A673 (cell line): ENCODE measurements around the gene BHMT2. TPM values are rescaled to one million over a fixed set of nuclear protein-coding genes. Genes with fewer than 3 reads are reported as not detected.

ENCODE experiments used
- BruUV-seq: library from RNA; stranded (reverse); fragments of 400-500 nt; replicated peaks from 2 replicates; lab custom pipeline; 2021; lab: Mats Ljungman, UMichigan
- CTCF ChIA-PET: fragments of 300-600 bp; sonication (Branson Sonifier 250); formaldehyde crosslinking; loops from one replicate; lab custom pipeline; 2022; ENCODE audit warnings: antibody characterized with exemption; lab: Charles Lee
- POLR2A ChIA-PET: fragments of 300-600 bp; sonication (Branson Sonifier 250); formaldehyde crosslinking; loops from one replicate; lab custom pipeline; 2022; ENCODE audit warnings: antibody characterized with exemption; ENCODE audit not compliant: low non-redundant PET; lab: Charles Lee
- DNase-seq: peaks from one replicate; pipeline ENCODE4 v3.0.0-alpha.2; 2015; ENCODE audit warnings: low spot score
- H3K27ac ChIP-seq: fragments of 200-600 bp; sonication (generic); 2 replicates; pipeline ENCODE4 v1.5.1; 2016; ENCODE audit warnings: mixed run types, low read depth, mild to moderate bottlenecking, mixed read lengths, antibody characterized with exemption, low read length; ENCODE audit not compliant: poor library complexity, severe bottlenecking
- H3K27me3 ChIP-seq: fragments of 200-600 bp; sonication (generic); replicated peaks from 2 replicates; pipeline ENCODE4 v1.6.1; 2017; ENCODE audit warnings: mixed run types, low read depth, mild to moderate bottlenecking, mixed read lengths, antibody characterized with exemption, low read length; ENCODE audit not compliant: insufficient read depth, poor library complexity
- H3K36me3 ChIP-seq: fragments of 200-600 bp; sonication (generic); 2 replicates; pipeline ENCODE4 v1.6.1; 2016; ENCODE audit warnings: mixed run types, mild to moderate bottlenecking, mixed read lengths, antibody characterized with exemption, low read length; ENCODE audit not compliant: insufficient read depth, poor library complexity, severe bottlenecking
- H3K4me1 ChIP-seq: fragments of 200-600 bp; sonication (generic); 2 replicates; pipeline ENCODE4 v1.6.1; 2017; ENCODE audit warnings: mixed run types, mild to moderate bottlenecking, mixed read lengths, antibody characterized with exemption, low read length; ENCODE audit not compliant: insufficient read depth, poor library complexity, severe bottlenecking
- H3K4me3 ChIP-seq: fragments of 200-600 bp; sonication (generic); 2 replicates; pipeline ENCODE4 v1.5.1; 2016; ENCODE audit warnings: low read depth, mixed run types, mild to moderate bottlenecking, mixed read lengths, low read length; ENCODE audit not compliant: poor library complexity, severe bottlenecking
- H3K9me3 ChIP-seq: fragments of 200-600 bp; sonication (generic); 2 replicates; pipeline ENCODE4 v1.6.1; 2016; ENCODE audit warnings: mixed run types, low read depth, mild to moderate bottlenecking, mixed read lengths, antibody characterized with exemption, low read length; ENCODE audit not compliant: poor library complexity, severe bottlenecking
- EZH2 ChIP-seq: fragments of 200-600 bp; sonication (generic); IDR thresholded peaks from 2 replicates; pipeline ENCODE4 v1.6.1; 2017; ENCODE audit warnings: borderline replicate concordance, low read depth, mild to moderate bottlenecking, mixed read lengths, antibody characterized with exemption, low read length; ENCODE audit not compliant: poor library complexity, severe bottlenecking
- intact Hi-C: fragments of 100-400 bp; cut with micrococcal nuclease; formaldehyde crosslinking; loops from one replicate; pipeline ENCODE4 v1.10.0; 2022; ENCODE audit not compliant: unreplicated experiment
- total RNA-seq: library from RNA; stranded (reverse); gene quantifications from 2 replicates; pipeline ENCODE4 v1.2.3, GENCODE V29; 2021
- TF ChIP-seq, protein P1 (sequence below): fragments of 300-800, 200-600 bp; sonication (generic); conservative IDR thresholded peaks from 2 replicates; pipeline ENCODE4 v1.5.1; 2017; ENCODE audit warnings: low read depth, mild to moderate bottlenecking, antibody characterized with exemption, low read length, moderate library complexity, mixed read lengths

Gene BHMT2
- total RNA-seq, 1 experiment from 2014 or later: 0.19 TPM

DNA sequence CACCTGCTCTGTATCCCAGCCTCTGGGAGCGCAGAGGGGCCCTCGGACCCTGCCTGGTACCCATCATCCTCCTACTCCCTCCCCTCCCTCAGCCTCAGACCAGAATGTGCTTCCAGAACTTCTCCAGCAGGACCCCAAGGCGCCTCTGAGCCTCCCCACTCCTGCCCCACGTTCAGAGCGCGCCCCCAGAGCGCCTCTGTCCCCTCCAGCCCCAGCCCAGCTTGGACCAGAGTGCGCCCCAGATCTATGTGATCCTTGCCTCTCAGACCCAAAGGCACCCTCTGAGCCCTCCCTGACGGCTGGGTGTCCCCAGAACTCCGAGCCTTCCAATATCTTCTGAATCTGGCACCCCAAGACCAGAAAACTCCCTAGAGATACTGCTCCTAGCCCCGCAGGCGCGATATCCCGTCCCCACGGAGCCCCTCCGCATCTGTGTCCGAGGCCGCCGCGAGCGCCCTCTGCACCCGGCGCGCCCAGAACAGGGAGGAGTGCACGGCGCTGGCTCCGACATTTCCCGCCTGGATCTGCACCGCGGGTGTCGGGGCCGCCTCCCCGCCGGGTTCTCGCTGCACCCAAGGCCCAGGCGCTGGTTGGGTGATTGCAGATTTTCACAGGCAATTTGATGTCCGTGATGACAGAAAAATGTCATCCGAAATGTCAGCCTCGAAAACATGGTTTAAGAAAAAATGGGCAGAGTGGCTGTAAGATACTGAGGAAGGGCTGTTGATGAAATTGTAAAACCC, 42.6 kb downstream of the BHMT2 start:
- H3K36me3 ChIP-seq: no peaks in the 10 kb centered on the region
- H3K4me1 ChIP-seq: no peaks in the 10 kb centered on the region
- ChIA-PET CTCF (no interaction called here), POLR2A (interaction anchor here (0.7 kb wide), 1 partner anchor 1674 kb away, joined by 3 read pairs; no protein-coding TSS in a partner anchor)
- BruUV-seq: no TSS peak
- H3K27me3 ChIP-seq: peaks cover 34% of the 10 kb centered on the region
- no peak overlapping the region for H3K27ac ChIP-seq
- intact Hi-C loops: no loop called here
- no peaks in the 10 kb centered on the region for H3K9me3 ChIP-seq
- TF ChIP-seq, protein P1, sequence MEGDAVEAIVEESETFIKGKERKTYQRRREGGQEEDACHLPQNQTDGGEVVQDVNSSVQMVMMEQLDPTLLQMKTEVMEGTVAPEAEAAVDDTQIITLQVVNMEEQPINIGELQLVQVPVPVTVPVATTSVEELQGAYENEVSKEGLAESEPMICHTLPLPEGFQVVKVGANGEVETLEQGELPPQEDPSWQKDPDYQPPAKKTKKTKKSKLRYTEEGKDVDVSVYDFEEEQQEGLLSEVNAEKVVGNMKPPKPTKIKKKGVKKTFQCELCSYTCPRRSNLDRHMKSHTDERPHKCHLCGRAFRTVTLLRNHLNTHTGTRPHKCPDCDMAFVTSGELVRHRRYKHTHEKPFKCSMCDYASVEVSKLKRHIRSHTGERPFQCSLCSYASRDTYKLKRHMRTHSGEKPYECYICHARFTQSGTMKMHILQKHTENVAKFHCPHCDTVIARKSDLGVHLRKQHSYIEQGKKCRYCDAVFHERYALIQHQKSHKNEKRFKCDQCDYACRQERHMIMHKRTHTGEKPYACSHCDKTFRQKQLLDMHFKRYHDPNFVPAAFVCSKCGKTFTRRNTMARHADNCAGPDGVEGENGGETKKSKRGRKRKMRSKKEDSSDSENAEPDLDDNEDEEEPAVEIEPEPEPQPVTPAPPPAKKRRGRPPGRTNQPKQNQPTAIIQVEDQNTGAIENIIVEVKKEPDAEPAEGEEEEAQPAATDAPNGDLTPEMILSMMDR: no peak
- peak; percentile 68 for TF ChIP-seq EZH2
- H3K4me3 ChIP-seq: no peak overlapping the region
- DNase-seq: no peak

DNA sequence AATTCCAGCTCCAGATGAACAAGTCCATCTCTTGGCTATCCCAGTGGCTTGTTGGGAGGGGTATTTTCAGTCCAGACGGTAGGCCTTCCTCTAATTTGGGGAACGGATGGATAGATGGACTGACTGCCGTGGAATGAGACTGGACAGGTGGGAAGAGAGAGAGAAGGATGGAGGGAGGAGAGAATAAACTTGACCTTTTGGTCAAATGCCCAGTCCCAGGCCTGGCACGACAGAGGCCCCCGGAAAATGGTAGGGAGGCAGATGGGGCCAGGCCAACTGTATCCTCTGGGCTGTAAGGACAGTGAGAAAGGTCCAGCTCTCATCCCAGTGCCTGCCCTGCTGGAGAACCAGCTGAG, 43.1 kb downstream of the BHMT2 start:
- Histone ChIP-seq H3K27me3 (peaks cover 34% of the 10 kb centered on the region), H3K36me3 (no peaks in the 10 kb centered on the region), H3K4me1 (no peaks in the 10 kb centered on the region), H3K9me3 (no peaks in the 10 kb centered on the region), H3K4me3 (no peak overlapping the region), H3K27ac (no peak overlapping the region)
- TF ChIP-seq EZH2: no peak
- TF ChIP-seq, protein P1: no peak
- BruUV-seq: no TSS peak
- intact Hi-C loops: no loop called here
- ChIA-PET POLR2A (interaction anchor here (0.7 kb wide), 1 partner anchor 1674 kb away, joined by 3 read pairs; no protein-coding TSS in a partner anchor), CTCF (no interaction called here)
- DNase-seq: no peak

DNA sequence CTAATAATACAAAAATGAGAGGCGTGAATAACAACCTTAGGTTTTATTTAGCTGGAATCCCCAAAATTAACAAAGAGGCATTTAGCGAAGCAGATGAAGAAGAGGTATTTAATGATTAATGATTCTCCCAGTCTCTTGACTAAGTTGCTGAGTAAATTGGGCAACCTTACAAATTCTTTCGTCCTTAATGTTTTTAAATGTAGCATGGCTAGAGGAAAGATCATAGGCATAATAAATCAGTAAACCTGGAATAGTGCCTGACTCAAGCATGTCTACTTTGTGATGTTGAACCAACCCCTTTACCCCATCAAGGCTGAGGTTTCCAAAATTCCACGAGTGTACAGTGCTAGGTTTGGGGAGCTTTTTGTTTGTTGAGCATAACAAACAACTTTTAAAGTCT, 49.9 kb downstream of the BHMT2 start:
- intact Hi-C loops: no loop called here
- no peak for TF ChIP-seq EZH2
- TF ChIP-seq, protein P1: no peak
- DNase-seq: no peak
- peaks cover 12% of the 10 kb centered on the region for H3K27me3 ChIP-seq
- no peaks in the 10 kb centered on the region for H3K4me1 ChIP-seq
- BruUV-seq: no TSS peak
- no peak overlapping the region for H3K4me3 ChIP-seq
- ChIA-PET CTCF (no interaction called here), POLR2A (no interaction called here)
- no peak overlapping the region for H3K27ac ChIP-seq
- H3K36me3 ChIP-seq: no peaks in the 10 kb centered on the region
- H3K9me3 ChIP-seq: no peaks in the 10 kb centered on the region
